IMR-90 (cell line): ENCODE measurements around the gene PSEN1. TPM values are rescaled to one million over a fixed set of nuclear protein-coding genes. Genes with fewer than 3 reads are reported as not detected.

Source experiments
- ATAC-seq: fragments of 200-7000 bp; cut with Tn5 transposase; 2 replicates; pipeline ENCODE4 v1.9.1; 2020; ENCODE audit warnings: low read depth, mild to moderate bottlenecking, moderate library complexity
- BruUV-seq: library from RNA; stranded (reverse); fragments of 400-500 nt; replicated peaks from 2 replicates; lab custom pipeline; 2021; lab: Mats Ljungman, UMichigan
- CTCF ChIA-PET: fragments of 300-600 bp; formaldehyde crosslinking; extraction: SDS; loops from one replicate; lab custom pipeline; 2021; ENCODE audit warnings: antibody characterized with exemption; lab: Yijun Ruan, JAX
- POLR2A ChIA-PET: fragments of 300-600 bp; sonication (Branson Sonifier 250); formaldehyde crosslinking; loops from one replicate; lab custom pipeline; 2022; ENCODE audit warnings: antibody characterized with exemption; ENCODE audit not compliant: unreplicated experiment; lab: Charles Lee
- DNase-seq: peaks from one replicate; pipeline ENCODE4 v3.0.0; 2013
- H2AFZ ChIP-seq: replicated peaks from 2 replicates; pipeline ENCODE3; 2013; ENCODE audit warnings: low read length, mild to moderate bottlenecking; ENCODE audit not compliant: poor library complexity
- H2AK5ac ChIP-seq: 2 replicates; pipeline ENCODE4 v1.6.1; 2013; ENCODE audit warnings: low read depth, low read length, inconsistent platforms
- H2AK9ac ChIP-seq: replicated peaks from 2 replicates; pipeline ENCODE3; 2013; ENCODE audit warnings: mild to moderate bottlenecking, low read depth, low read length, moderate library complexity; ENCODE audit not compliant: poor library complexity
- H2BK120ac ChIP-seq: 2 replicates; pipeline ENCODE4 v1.6.1; 2013; ENCODE audit warnings: low read depth, low read length, inconsistent platforms
- H2BK15ac ChIP-seq: 3 replicates; pipeline ENCODE4 v1.6.1; 2013; ENCODE audit warnings: low read depth, low read length, inconsistent platforms
- H2BK20ac ChIP-seq: 2 replicates; pipeline ENCODE4 v1.6.1; 2013; ENCODE audit warnings: low read depth, mild to moderate bottlenecking, inconsistent platforms, low read length, moderate library complexity
- H2BK5ac ChIP-seq: 2 replicates; pipeline ENCODE4 v1.6.1; 2013; ENCODE audit warnings: mild to moderate bottlenecking, low read depth, low read length, inconsistent platforms; ENCODE audit not compliant: poor library complexity, severe bottlenecking
- H3K14ac ChIP-seq: replicated peaks from 2 replicates; pipeline ENCODE4 v1.6.1; 2013; ENCODE audit warnings: low read depth, low read length, inconsistent platforms
- H3K18ac ChIP-seq: 2 replicates; pipeline ENCODE4 v1.6.1; 2013; ENCODE audit warnings: low read depth, low read length, control low read depth
- H3K23ac ChIP-seq: 2 replicates; pipeline ENCODE4 v1.6.1; 2013; ENCODE audit warnings: low read depth, low read length, inconsistent platforms
- H3K27ac ChIP-seq: 2 replicates; pipeline ENCODE4 v1.5.1; 2013; ENCODE audit warnings: mild to moderate bottlenecking, control low read depth, low read length; ENCODE audit not compliant: insufficient read depth
- H3K27me3 ChIP-seq: 2 replicates; pipeline ENCODE4 v1.6.1; 2013; ENCODE audit warnings: low read length; ENCODE audit not compliant: control insufficient read depth, insufficient read depth
- H3K36me3 ChIP-seq: 2 replicates; pipeline ENCODE4 v1.6.1; 2013; ENCODE audit warnings: low read length, mixed read lengths; ENCODE audit not compliant: control insufficient read depth, insufficient read depth
- H3K4ac ChIP-seq: 2 replicates; pipeline ENCODE4 v1.6.1; 2013; ENCODE audit warnings: low read depth, low read length, inconsistent platforms
- H3K4me1 ChIP-seq: 2 replicates; pipeline ENCODE4 v1.6.1; 2013; ENCODE audit warnings: low read length, mixed read lengths; ENCODE audit not compliant: control insufficient read depth, insufficient read depth
- H3K4me2 ChIP-seq: 2 replicates; pipeline ENCODE4 v1.6.1; 2013; ENCODE audit warnings: low read depth, mild to moderate bottlenecking, control low read depth, low read length, moderate library complexity
- H3K4me3 ChIP-seq: 2 replicates; pipeline ENCODE4 v1.5.1; 2013; ENCODE audit warnings: low read depth, mild to moderate bottlenecking, control low read depth, low read length, moderate library complexity; ENCODE audit not compliant: insufficient read depth
- H3K56ac ChIP-seq: 2 replicates; pipeline ENCODE4 v1.6.1; 2013; ENCODE audit warnings: low read length, inconsistent platforms; ENCODE audit not compliant: insufficient read depth; ENCODE audit errors: extremely low read depth
- H3K79me1 ChIP-seq, 2 experiments: 2 replicates each; pipeline ENCODE4 v1.6.1; 2013; ENCODE audit warnings: low read length in 2 of 2, inconsistent platforms in 1 of 2, low read depth in 1 of 2
- H3K9ac ChIP-seq: 2 replicates; pipeline ENCODE4 v1.6.1; 2013; ENCODE audit warnings: low read depth, low read length, control low read depth
- H3K9me1 ChIP-seq: 2 replicates; pipeline ENCODE4 v1.6.1; 2013; ENCODE audit warnings: low read length, inconsistent platforms; ENCODE audit not compliant: insufficient read depth
- H3K9me3 ChIP-seq: 2 replicates; pipeline ENCODE4 v1.6.1; 2013; ENCODE audit warnings: low read length; ENCODE audit not compliant: control insufficient read depth, insufficient read depth
- H4K20me1 ChIP-seq: 2 replicates; pipeline ENCODE4 v1.6.1; 2013; ENCODE audit warnings: low read length, inconsistent platforms; ENCODE audit not compliant: insufficient read depth
- H4K5ac ChIP-seq: 2 replicates; pipeline ENCODE4 v1.6.1; 2013; ENCODE audit warnings: mild to moderate bottlenecking, low read depth, low read length, control low read depth
- H4K8ac ChIP-seq, 2 experiments: 2 replicates each; pipeline ENCODE4 v1.6.1; 2013; ENCODE audit warnings: low read depth in 2 of 2, low read length in 2 of 2, control low read depth in 1 of 2, inconsistent platforms in 1 of 2
- H4K91ac ChIP-seq: 2 replicates; pipeline ENCODE4 v1.6.1; 2013; ENCODE audit warnings: low read depth, low read length, inconsistent platforms; ENCODE audit not compliant: insufficient read depth
- BHLHE40 ChIP-seq: fragments of 150-350 bp; IDR thresholded peaks from 2 replicates; pipeline ENCODE4 v1.6.1; 2016; ENCODE audit warnings: mild to moderate bottlenecking, low read depth, low read length
- CEBPB ChIP-seq: IDR thresholded peaks from 2 replicates; pipeline ENCODE4 v1.6.1; 2012; ENCODE audit warnings: low read depth, low read length, improper control_type of control experiment
- CHD1 ChIP-seq: IDR thresholded peaks from 2 replicates; pipeline ENCODE4 v1.6.1; 2012; ENCODE audit warnings: low read depth, low read length, improper control_type of control experiment
- CTCF ChIP-seq: conservative IDR thresholded peaks from 2 replicates; pipeline ENCODE4 v1.5.1; 2012; ENCODE audit warnings: mild to moderate bottlenecking, low read depth, low read length, improper control_type of control experiment
- MAFK ChIP-seq: IDR thresholded peaks from 2 replicates; pipeline ENCODE4 v1.6.1; 2012; ENCODE audit warnings: low read depth, low read length, improper control_type of control experiment
- MXI1 ChIP-seq: IDR thresholded peaks from 2 replicates; pipeline ENCODE4 v1.6.1; 2012; ENCODE audit warnings: low read depth, mild to moderate bottlenecking, low read length, moderate library complexity, borderline replicate concordance
- NFE2L2 ChIP-seq: fragments of 150-350 bp; IDR thresholded peaks from 2 replicates; pipeline ENCODE4 v1.6.1; 2016; ENCODE audit warnings: low read depth, mild to moderate bottlenecking, low read length
- POLR2A ChIP-seq: IDR thresholded peaks from 2 replicates; pipeline ENCODE4 v1.6.1; 2012; ENCODE audit warnings: mild to moderate bottlenecking, low read depth, low read length
- RAD21 ChIP-seq: IDR thresholded peaks from 2 replicates; pipeline ENCODE4 v1.6.1; 2012; ENCODE audit warnings: low read length, improper control_type of control experiment
- RCOR1 ChIP-seq: IDR thresholded peaks from 2 replicates; pipeline ENCODE4 v1.6.1; 2012; ENCODE audit warnings: mild to moderate bottlenecking, low read length, improper control_type of control experiment; ENCODE audit not compliant: insufficient replicate concordance
- USF2 ChIP-seq: fragments of 150-350 bp; IDR thresholded peaks from 2 replicates; pipeline ENCODE4 v1.6.1; 2017; ENCODE audit warnings: mild to moderate bottlenecking, antibody characterized with exemption, low read length, low read depth
- WGBS, 2 experiments: methylation state at CpG; one replicate each; pipeline versions ENCODE4 v1.1.5 to v1.1.7; 2013; ENCODE audit warnings: missing lambda C conversion rate in 2 of 2; ENCODE audit not compliant: insufficient read length in 1 of 2; ENCODE audit errors: extremely low coverage in 2 of 2; 5-methylcytosine and 5-hydroxymethylcytosine counted together
- dilution Hi-C: fragments of 300-500 bp; cut with HindIII; formaldehyde crosslinking; loops from one replicate; pipeline ENCODE4 v1.14.3; 2018; ENCODE audit warnings: low sequenced_read_pairs; ENCODE audit not compliant: unreplicated experiment
- in situ Hi-C: fragments of 300-500 bp; cut with MboI; formaldehyde crosslinking; loops from 3 replicates; pipeline ENCODE4 v1.14.3; 2019; ENCODE audit warnings: low sequenced_read_pairs, inconsistent platforms, mixed read lengths
- intact Hi-C: fragments of 100-400 bp; cut with micrococcal nuclease; formaldehyde crosslinking; loops from 2 replicates; pipeline ENCODE4 v1.10.0; 2022
- polyA plus RNA-seq, 3 experiments: library from polyadenylated mRNA; depleted of rRNA; stranded (reverse); fragments of >200 nt; gene quantifications; 2 replicates each; pipeline ENCODE4 v1.2.3, GENCODE V29; 2012; ENCODE audit warnings: low replicate concordance in 1 of 3
- total RNA-seq: library from RNA; depleted of rRNA; stranded (reverse); fragments of >200 nt; gene quantifications from 2 replicates; pipeline ENCODE4 v1.2.3, GENCODE V29; 2012

PSEN1 gene
- total and polyA plus RNA-seq, 2 of the 4 experiments (the other 2 are of a cell fraction), result 14.8 to 62.7 TPM

- no TSS peak for BruUV-seq
- no peak overlapping the region for H4K5ac ChIP-seq
- dilution Hi-C loops, result no loop called here
- H2AFZ ChIP-seq, result no peak overlapping the region
- no peak overlapping the region for H3K18ac ChIP-seq
- H3K79me1 ChIP-seq, result peaks cover 0 to 11% of the 10 kb centered on the region in 2 experiments; a peak in 2 of 4 replicates
- H2BK20ac ChIP-seq, result no peak overlapping the region
- intact Hi-C loops, result no loop called here
- H4K20me1 ChIP-seq, result peaks cover 5% of the 10 kb centered on the region; the same call in 1 of the 2 replicates
- ChIA-PET CTCF (no interaction called here), POLR2A (no interaction called here)
- no peak overlapping the region for H3K9ac ChIP-seq
- H4K91ac ChIP-seq, result no peak overlapping the region
- H3K56ac ChIP-seq, result no peak overlapping the region
- H3K36me3 ChIP-seq, result no peaks in the 10 kb centered on the region
- no peak overlapping the region for H2AK9ac ChIP-seq
- H3K27ac ChIP-seq, result no peak overlapping the region
- no peak overlapping the region for H4K8ac ChIP-seq
- H2BK15ac ChIP-seq, result no peak overlapping the region
- ATAC-seq (no peak), DNase-seq (no peak)
- 0 out of 2 replicates have a peak overlapping the region, but pooled peaks have one; percentile 7 for H2AK5ac ChIP-seq
- H3K14ac ChIP-seq, result no peak overlapping the region
- H3K4me2 ChIP-seq, result no peak overlapping the region
- H3K4ac ChIP-seq, result no peak overlapping the region
- H3K23ac ChIP-seq, result no peak overlapping the region
- peaks cover 2% of the 10 kb centered on the region for H3K9me3 ChIP-seq
- in situ Hi-C loops, result no loop called here
- H3K9me1 ChIP-seq, result peaks cover 7% of the 10 kb centered on the region
- H2BK5ac ChIP-seq, result no peak overlapping the region
- peaks cover 35% of the 10 kb centered on the region for H3K27me3 ChIP-seq
- peaks cover 18% of the 10 kb centered on the region for H3K4me1 ChIP-seq
- H2BK120ac ChIP-seq, result no peak overlapping the region
- no peak overlapping the region for H3K4me3 ChIP-seq
- TF ChIP-seq USF2 (no peak), RAD21 (no peak), POLR2A (no peak), MXI1 (no peak), NFE2L2 (no peak), CEBPB (no peak), BHLHE40 (no peak), RCOR1 (no peak), MAFK (no peak), CTCF (no peak), CHD1 (no peak)
- 90% methylated on average over 9 of the region's 19 CpGs; no CpG with 5 or more reads in 1 of the 2 experiments for WGBS, 2 experiments
Measured at GRCh38 chr14:73241481-73242165, 105.3 kb downstream of the PSEN1 start.
